GM12878 (cell line): ENCODE results near the gene SLC66A1. TPM values are rescaled to one million over a fixed set of nuclear protein-coding genes. Genes with fewer than 3 reads are reported as not detected.

ENCODE experiments used
- ATAC-seq: fragments of 200-7000 bp; cut with Tn5 transposase; 3 replicates; pipeline ENCODE4 v1.9.1; 2020; ENCODE audit warnings: mild to moderate bottlenecking, moderate library complexity
- BruUV-seq: library from RNA; stranded (reverse); fragments of 400-500 nt; replicated peaks from 2 replicates; lab custom pipeline; 2021; lab: Mats Ljungman, UMichigan
- CTCF ChIA-PET: fragments of 300-600 bp; sonication (Branson Sonifier 250); formaldehyde crosslinking; extraction: SDS; loops from one replicate; lab custom pipeline; 2021; ENCODE audit warnings: inconsistent platforms; lab: Yijun Ruan, JAX
- POLR2A ChIA-PET: fragments of 350-600 bp; formaldehyde crosslinking; extraction: SDS; loops from one replicate; lab custom pipeline; 2021; ENCODE audit warnings: inconsistent platforms; lab: Charles Lee
- RAD21 ChIA-PET: fragments of 300-600 bp; sonication (Branson Sonifier 250); formaldehyde crosslinking; loops from one replicate; lab custom pipeline; 2023; ENCODE audit warnings: antibody characterized with exemption; ENCODE audit not compliant: unreplicated experiment; lab: Charles Lee
- SMC1A ChIA-PET: fragments of 300-600 bp; sonication (Branson Sonifier 250); formaldehyde crosslinking; loops from one replicate; lab custom pipeline; 2023; ENCODE audit not compliant: unreplicated experiment, uncharacterized antibody; lab: Charles Lee
- DNase-seq: peaks from one replicate; pipeline ENCODE4 v3.0.0-alpha.2; 2011; ENCODE audit warnings: low read depth, low spot score
- FAIRE-seq: peaks from 3 replicates; lab custom pipeline; 2011; peaks lifted over from hg19 to GRCh38; lab: Jason Lieb, UNC
- H2AFZ ChIP-seq: 2 replicates; pipeline ENCODE4 v1.6.0; 2011; ENCODE audit warnings: low read depth, low read length, control low read depth; ENCODE audit not compliant: control insufficient read depth
- H3K27ac ChIP-seq: 2 replicates; pipeline ENCODE4 v1.5.1; 2011; ENCODE audit warnings: control low read depth; ENCODE audit not compliant: control insufficient read depth, insufficient read depth
- H3K27me3 ChIP-seq, 2 experiments: replicated peaks in 1 of 2; 2 replicates each; pipeline versions ENCODE4 v1.6.0 to v1.6.1; 2011; ENCODE audit warnings: low read length in 1 of 2; ENCODE audit not compliant: control insufficient read depth in 2 of 2, insufficient read depth in 2 of 2
- H3K36me3 ChIP-seq, 2 experiments: 2 replicates each; pipeline ENCODE4 v1.5.1; 2011; ENCODE audit warnings: low read length in 1 of 2; ENCODE audit not compliant: control insufficient read depth in 2 of 2, insufficient read depth in 2 of 2
- H3K4me1 ChIP-seq: 2 replicates; pipeline ENCODE4 v1.6.1; 2011; ENCODE audit warnings: mild to moderate bottlenecking, low read length, moderate library complexity, mixed read lengths; ENCODE audit not compliant: control insufficient read depth, insufficient read depth
- H3K4me2 ChIP-seq: 2 replicates; pipeline ENCODE4 v1.6.0; 2011; ENCODE audit warnings: control low read depth; ENCODE audit not compliant: control insufficient read depth, insufficient read depth
- H3K4me3 ChIP-seq: fragments of 200-600 bp; sonication (generic); 2 replicates; pipeline ENCODE4 v1.5.1; 2016
- H3K79me2 ChIP-seq: 2 replicates; pipeline ENCODE4 v1.6.0; 2011; ENCODE audit warnings: low read length; ENCODE audit not compliant: control insufficient read depth, insufficient read depth
- H3K9ac ChIP-seq: 2 replicates; pipeline ENCODE4 v1.8.0; 2011; ENCODE audit warnings: low read length, control low read depth, mixed read lengths; ENCODE audit not compliant: control insufficient read depth, insufficient read depth
- H3K9me3 ChIP-seq: replicated peaks from 3 replicates; pipeline ENCODE4 v1.5.1; 2011; ENCODE audit warnings: mild to moderate bottlenecking, low read length; ENCODE audit not compliant: control insufficient read depth, insufficient read depth
- H4K20me1 ChIP-seq: 2 replicates; pipeline ENCODE4 v1.6.0; 2011; ENCODE audit not compliant: control insufficient read depth, insufficient read depth
- SMAD1 ChIP-seq: fragments of 450-650 bp; IDR thresholded peaks from 2 replicates; pipeline ENCODE4 v1.6.1; 2018; ENCODE audit warnings: mild to moderate bottlenecking, low read depth; ENCODE audit not compliant: partially characterized antibody
- WGBS: methylation state at CpG from one replicate; pipeline ENCODE4 v1.1.6; 2016; ENCODE audit warnings: low lambda C conversion rate; ENCODE audit not compliant: insufficient replicate concordance, insufficient coverage; ENCODE audit errors: missing lambda C conversion rate; 5-methylcytosine and 5-hydroxymethylcytosine counted together
- in situ Hi-C: fragments of 300-500 bp; cut with MboI; formaldehyde crosslinking; loops from 9 replicates; pipeline ENCODE4 v1.14.3; 2018; ENCODE audit warnings: mixed read lengths
- intact Hi-C: fragments of 100-400 bp; cut with micrococcal nuclease; formaldehyde crosslinking; loops from one replicate; pipeline ENCODE4 v1.14.2; 2022; ENCODE audit not compliant: unreplicated experiment
- polyA plus RNA-seq, 11 experiments: library from polyadenylated mRNA; depleted of rRNA in 4 of 11; unstranded in 6 of 11; stranded (reverse) in 5 of 11; fragments of >200 nt; fragmentation: Nextera tagmentation in 4 of 11; fragmentation: Illumina TruSeq in 1 of 11; extraction: Ambion mirVana in 4 of 11; extraction: Trizol in 1 of 11; gene quantifications; 1 replicate in 1 of 11; 2 replicates in 10 of 11; pipeline versions ENCODE4 v1.2.1 to v1.2.3, GENCODE V29; 2011 to 2016; ENCODE audit warnings: inconsistent platforms in 2 of 11, missing spikeins in 2 of 11, low read depth in 1 of 11
- total RNA-seq, 4 experiments: library from RNA; depleted of rRNA in 3 of 4; stranded (reverse); fragments of >200 nt in 3 of 4; fragmentation: Illumina TruSeq in 1 of 4; extraction: Trizol in 1 of 4; gene quantifications; 2 replicates each; pipeline versions ENCODE4 v1.2.1 to v1.2.3, GENCODE V29; 2013 to 2021
- TF ChIP-seq, protein P1 (sequence below): IDR thresholded peaks from 2 replicates; pipeline ENCODE4 v1.6.1; 2012; ENCODE audit warnings: low read depth, low read length, improper control_type of control experiment
- TF ChIP-seq, protein P2 (sequence below), 3 experiments: IDR thresholded peaks in 2 of 3; conservative IDR thresholded peaks in 1 of 3; 2 replicates each; pipeline ENCODE4 v1.5.1; 2011; ENCODE audit warnings: low read depth in 3 of 3, low read length in 3 of 3, mild to moderate bottlenecking in 3 of 3, control low read depth in 2 of 3, moderate library complexity in 2 of 3, inconsistent platforms in 1 of 3, mixed read lengths in 1 of 3; ENCODE audit not compliant: control insufficient read depth in 2 of 3, insufficient read depth in 1 of 3; ENCODE audit errors: extremely low read depth in 1 of 3

Gene SLC66A1
- total and polyA plus RNA-seq, 10 of the 15 experiments (the other 5 are each of a cell fraction or from before 2014, with no cell fraction given): 0.58 to 22.0 (median 10.2) TPM

DNA sequence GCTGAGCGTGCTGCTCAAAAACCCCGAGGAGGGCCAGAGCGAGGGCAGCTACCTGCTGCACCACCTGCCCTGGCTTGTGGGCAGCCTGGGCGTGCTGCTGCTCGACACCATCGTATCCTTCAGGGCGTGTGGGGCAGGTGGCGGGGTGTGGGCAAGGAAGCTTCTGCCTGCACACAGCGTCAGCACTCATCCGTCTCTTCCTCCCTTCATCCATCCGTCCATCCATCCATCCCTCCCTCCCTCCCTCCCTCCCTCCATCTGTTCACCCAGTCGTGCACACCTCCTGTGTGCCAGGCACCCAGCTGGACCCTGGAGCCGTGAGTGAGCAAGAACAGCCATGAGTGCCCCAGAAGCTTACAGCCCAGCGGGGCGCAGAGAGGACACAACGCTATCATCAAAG, 15.2 kb downstream of the SLC66A1 start (continued):
- TF ChIP-seq, protein P1, sequence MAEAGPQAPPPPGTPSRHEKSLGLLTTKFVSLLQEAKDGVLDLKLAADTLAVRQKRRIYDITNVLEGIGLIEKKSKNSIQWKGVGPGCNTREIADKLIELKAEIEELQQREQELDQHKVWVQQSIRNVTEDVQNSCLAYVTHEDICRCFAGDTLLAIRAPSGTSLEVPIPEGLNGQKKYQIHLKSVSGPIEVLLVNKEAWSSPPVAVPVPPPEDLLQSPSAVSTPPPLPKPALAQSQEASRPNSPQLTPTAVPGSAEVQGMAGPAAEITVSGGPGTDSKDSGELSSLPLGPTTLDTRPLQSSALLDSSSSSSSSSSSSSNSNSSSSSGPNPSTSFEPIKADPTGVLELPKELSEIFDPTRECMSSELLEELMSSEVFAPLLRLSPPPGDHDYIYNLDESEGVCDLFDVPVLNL: no peak
- TF ChIP-seq, protein P2, sequence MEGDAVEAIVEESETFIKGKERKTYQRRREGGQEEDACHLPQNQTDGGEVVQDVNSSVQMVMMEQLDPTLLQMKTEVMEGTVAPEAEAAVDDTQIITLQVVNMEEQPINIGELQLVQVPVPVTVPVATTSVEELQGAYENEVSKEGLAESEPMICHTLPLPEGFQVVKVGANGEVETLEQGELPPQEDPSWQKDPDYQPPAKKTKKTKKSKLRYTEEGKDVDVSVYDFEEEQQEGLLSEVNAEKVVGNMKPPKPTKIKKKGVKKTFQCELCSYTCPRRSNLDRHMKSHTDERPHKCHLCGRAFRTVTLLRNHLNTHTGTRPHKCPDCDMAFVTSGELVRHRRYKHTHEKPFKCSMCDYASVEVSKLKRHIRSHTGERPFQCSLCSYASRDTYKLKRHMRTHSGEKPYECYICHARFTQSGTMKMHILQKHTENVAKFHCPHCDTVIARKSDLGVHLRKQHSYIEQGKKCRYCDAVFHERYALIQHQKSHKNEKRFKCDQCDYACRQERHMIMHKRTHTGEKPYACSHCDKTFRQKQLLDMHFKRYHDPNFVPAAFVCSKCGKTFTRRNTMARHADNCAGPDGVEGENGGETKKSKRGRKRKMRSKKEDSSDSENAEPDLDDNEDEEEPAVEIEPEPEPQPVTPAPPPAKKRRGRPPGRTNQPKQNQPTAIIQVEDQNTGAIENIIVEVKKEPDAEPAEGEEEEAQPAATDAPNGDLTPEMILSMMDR (IDR thresholded peaks at IDR 0.05 in 2 of 3, conservative IDR thresholded peaks at IDR 0.05 in 1 of 3; ENCODE audit: control insufficient read depth in 2 of 3, extremely low read depth in 1 of 3, insufficient read depth in 1 of 3, low read depth in 3 of 3, low read length in 3 of 3): no peak

DNA sequence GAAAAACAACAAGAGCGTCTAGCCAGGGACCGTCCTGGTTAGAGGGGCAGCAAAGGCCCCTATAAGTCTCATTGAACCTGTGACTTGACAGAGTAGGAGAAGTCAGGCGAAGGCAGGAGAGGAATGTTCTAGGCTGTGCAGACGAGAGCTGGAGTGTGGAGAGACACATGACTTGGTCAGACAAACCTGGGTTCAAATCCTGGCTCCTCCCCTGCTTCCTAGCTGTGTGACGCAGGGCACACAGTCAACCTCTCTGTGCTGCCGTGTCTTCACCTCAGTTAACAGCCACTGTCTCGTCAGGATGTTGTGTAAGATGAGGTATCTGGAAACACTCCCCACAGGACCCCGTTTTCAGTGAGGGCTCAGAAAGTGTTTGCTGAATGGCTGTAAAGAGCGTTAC, 15.6 kb downstream of the SLC66A1 start:
- H3K79me2 ChIP-seq: no peaks in the 10 kb centered on the region
- H3K9ac ChIP-seq: no peak overlapping the region
- WGBS: 89% methylated on average over 9 of the region's 9 CpGs
- H2AFZ ChIP-seq: no peak overlapping the region
- FAIRE-seq: no peak
- intact Hi-C loops: no loop called here
- H3K27ac ChIP-seq: no peak overlapping the region
- ATAC-seq: no peak
- TF ChIP-seq SMAD1: no peak
- H3K36me3 ChIP-seq: peaks cover 4 to 12% of the 10 kb centered on the region in 2 experiments; a peak in 3 of 4 replicates
- no peak overlapping the region for H3K4me3 ChIP-seq
- ChIA-PET POLR2A (interaction anchor here (0.6 kb wide), 1 partner anchor 34 kb away, joined by 4 read pairs; no protein-coding TSS in a partner anchor), CTCF (no interaction called here), RAD21 (no interaction called here), SMC1A (no interaction called here)
- no TSS peak for BruUV-seq
- H3K27me3 ChIP-seq: no peaks in the 10 kb centered on the region
- no peaks in the 10 kb centered on the region for H4K20me1 ChIP-seq
- H3K4me1 ChIP-seq: no peaks in the 10 kb centered on the region
- no peak for DNase-seq
- no peaks in the 10 kb centered on the region for H3K9me3 ChIP-seq
- H3K4me2 ChIP-seq: no peak overlapping the region
- in situ Hi-C loops: no loop called here
